GM12878 (cell line): ENCODE data around the gene OLFM2. TPM values are rescaled to one million over a fixed set of nuclear protein-coding genes. Genes with fewer than 3 reads are reported as not detected.
A peak's percentile ranks its signal among the peaks of the same experiment; 100 is the strongest.

Source experiments
- CTCF ChIP-seq, 3 experiments: IDR thresholded peaks in 2 of 3; conservative IDR thresholded peaks in 1 of 3; 2 replicates each; pipeline ENCODE4 v1.5.1; 2011; ENCODE audit warnings: low read depth in 3 of 3, low read length in 3 of 3, mild to moderate bottlenecking in 3 of 3, control low read depth in 2 of 3, moderate library complexity in 2 of 3, inconsistent platforms in 1 of 3, mixed read lengths in 1 of 3; ENCODE audit not compliant: control insufficient read depth in 2 of 3, insufficient read depth in 1 of 3; ENCODE audit errors: extremely low read depth in 1 of 3
- EGR1 ChIP-seq, 2 experiments: IDR thresholded peaks; 1 replicate in 1 of 2; 2 replicates in 1 of 2; pipeline ENCODE4 v1.6.1; 2011 to 2012; ENCODE audit warnings: low read depth in 2 of 2, low read length in 2 of 2, borderline replicate concordance in 1 of 2, mild to moderate bottlenecking in 1 of 2, moderate library complexity in 1 of 2
- GATAD2B ChIP-seq: fragments of 450-650 bp; conservative IDR thresholded peaks from 2 replicates; pipeline ENCODE4 v1.6.1; 2017; ENCODE audit warnings: low read depth, mild to moderate bottlenecking, moderate library complexity
- JUNB ChIP-seq: IDR thresholded peaks from 2 replicates; pipeline ENCODE4 v1.6.1; 2016; ENCODE audit warnings: antibody characterized with exemption, mild to moderate bottlenecking
- NFYA ChIP-seq: IDR thresholded peaks from 2 replicates; pipeline ENCODE4 v1.6.1; 2011; ENCODE audit warnings: low read depth, mild to moderate bottlenecking, low read length, improper control_type of control experiment, borderline replicate concordance
- NKRF ChIP-seq: fragments of 450-650 bp; conservative IDR thresholded peaks from 2 replicates; pipeline ENCODE4 v1.6.1; 2017; ENCODE audit warnings: mild to moderate bottlenecking, moderate library complexity
- NR2F1 ChIP-seq: fragments of 450-650 bp; conservative IDR thresholded peaks from 2 replicates; pipeline ENCODE4 v1.6.1; 2017; ENCODE audit warnings: mild to moderate bottlenecking
- RAD51 ChIP-seq: fragments of 450-650 bp; IDR thresholded peaks from 2 replicates; pipeline ENCODE4 v1.6.1; 2016; ENCODE audit warnings: moderate library complexity, mild to moderate bottlenecking, inconsistent platforms
- RCOR1 ChIP-seq: conservative IDR thresholded peaks from 2 replicates; pipeline ENCODE4 v1.6.1; 2012; ENCODE audit warnings: low read depth, low read length, improper control_type of control experiment
- SPI1 ChIP-seq: IDR thresholded peaks from 2 replicates; pipeline ENCODE4 v1.6.1; 2011; ENCODE audit warnings: low read depth, mild to moderate bottlenecking, low read length, moderate library complexity, borderline replicate concordance; ENCODE audit not compliant: insufficient read depth
- ZBTB33 ChIP-seq: fragments of 450-650 bp; IDR thresholded peaks from 2 replicates; pipeline ENCODE4 v1.6.1; 2017; ENCODE audit warnings: mild to moderate bottlenecking
- ZZZ3 ChIP-seq: IDR thresholded peaks from 2 replicates; pipeline ENCODE4 v1.6.1; 2011; ENCODE audit warnings: low read depth; ENCODE audit not compliant: control insufficient read depth, insufficient read length
- polyA plus RNA-seq, 11 experiments: library from polyadenylated mRNA; depleted of rRNA in 4 of 11; unstranded in 6 of 11; stranded (reverse) in 5 of 11; fragments of >200 nt; fragmentation: Nextera tagmentation in 4 of 11; fragmentation: Illumina TruSeq in 1 of 11; extraction: Ambion mirVana in 4 of 11; extraction: Trizol in 1 of 11; gene quantifications; 1 replicate in 1 of 11; 2 replicates in 10 of 11; pipeline versions ENCODE4 v1.2.1 to v1.2.3, GENCODE V29; 2011 to 2016; ENCODE audit warnings: inconsistent platforms in 2 of 11, missing spikeins in 2 of 11, low read depth in 1 of 11
- total RNA-seq, 4 experiments: library from RNA; depleted of rRNA in 3 of 4; stranded (reverse); fragments of >200 nt in 3 of 4; fragmentation: Illumina TruSeq in 1 of 4; extraction: Trizol in 1 of 4; gene quantifications; 2 replicates each; pipeline versions ENCODE4 v1.2.1 to v1.2.3, GENCODE V29; 2013 to 2021

Gene OLFM2
- total and polyA plus RNA-seq, 10 of the 15 experiments (the other 5 are each of a cell fraction or from before 2014, with no cell fraction given), result 0.07 to 3.5 (median 0.27) TPM; not detected in 5

- TF ChIP-seq NKRF, result no peak
- no peak for TF ChIP-seq JUNB
- TF ChIP-seq EGR1 (IDR thresholded peaks at IDR 0.05; ENCODE audit: borderline replicate concordance in 1 of 2, low read depth in 2 of 2, low read length in 2 of 2), result peak; percentile 40 to 95
- 0 out of 2 replicates have a peak, but pooled peaks have one; percentile 24 for TF ChIP-seq NR2F1
- no peak for TF ChIP-seq RCOR1
- TF ChIP-seq ZZZ3, result no peak
- TF ChIP-seq CTCF (IDR thresholded peaks at IDR 0.05 in 2 of 3, conservative IDR thresholded peaks at IDR 0.05 in 1 of 3; ENCODE audit: control insufficient read depth in 2 of 3, extremely low read depth in 1 of 3, insufficient read depth in 1 of 3, low read depth in 3 of 3, low read length in 3 of 3), result peak; percentile 39 to 43 (median 39); a peak in 4 of 6 replicates
- peak; percentile 83; the same call in 1 of the 2 replicates for TF ChIP-seq GATAD2B
- TF ChIP-seq NFYA, result no peak
- TF ChIP-seq ZBTB33, result 0 out of 2 replicates have a peak, but pooled peaks have one; percentile 47
- TF ChIP-seq SPI1, result no peak
- TF ChIP-seq RAD51, result no peak
These were observed 21.8 kb downstream of the OLFM2 start (continued) for GRCh38 chr19:9914315-9915207.
